ENCODE data around the gene ZMYND8.

ZMYND8 gene

GRCh38 chr20:47173596-47174216 lies 182.8 kb downstream of the ZMYND8 start:
- DNase-seq (ENCODE audit: low read depth): no peak

GRCh38 chr20:47172579-47172978 lies 183.9 kb downstream of the ZMYND8 start:
- DNase-seq (ENCODE audit: low read depth): no peak

- no peak for DNase-seq (ENCODE audit: low read depth)
Observed at GRCh38 chr20:47167846-47168245, 188.7 kb downstream of the ZMYND8 start.

GRCh38 chr20:47165376-47165865 lies 191.1 kb downstream of the ZMYND8 start:
- DNase-seq (ENCODE audit: low read depth): no peak

GRCh38 chr20:47164140-47164539 lies 192.4 kb downstream of the ZMYND8 start:
- no peak for DNase-seq (ENCODE audit: low read depth)

- DNase-seq (ENCODE audit: low read depth): no peak
Observed at GRCh38 chr20:47161411-47161810, 195.1 kb downstream of the ZMYND8 start.

- no peak for DNase-seq (ENCODE audit: low read depth)
Observed at GRCh38 chr20:47160992-47161391, 195.5 kb downstream of the ZMYND8 start.

- DNase-seq (ENCODE audit: low read depth): no peak
Observed at GRCh38 chr20:47160240-47160639, 196.3 kb downstream of the ZMYND8 start.

Data from fibroblast of the conjunctiva (primary cell).